NCI-H2196 treated with DMSO at 0.1 percent for 48 hours (cell line): ENCODE measurements around the gene SLIT1.

ENCODE experiments used
- DNase-seq: peaks from one replicate; lab custom pipeline; 2025; ENCODE audit not compliant: unreplicated experiment; lab: John Stamatoyannopoulos, UW

SLIT1 gene

DNA sequence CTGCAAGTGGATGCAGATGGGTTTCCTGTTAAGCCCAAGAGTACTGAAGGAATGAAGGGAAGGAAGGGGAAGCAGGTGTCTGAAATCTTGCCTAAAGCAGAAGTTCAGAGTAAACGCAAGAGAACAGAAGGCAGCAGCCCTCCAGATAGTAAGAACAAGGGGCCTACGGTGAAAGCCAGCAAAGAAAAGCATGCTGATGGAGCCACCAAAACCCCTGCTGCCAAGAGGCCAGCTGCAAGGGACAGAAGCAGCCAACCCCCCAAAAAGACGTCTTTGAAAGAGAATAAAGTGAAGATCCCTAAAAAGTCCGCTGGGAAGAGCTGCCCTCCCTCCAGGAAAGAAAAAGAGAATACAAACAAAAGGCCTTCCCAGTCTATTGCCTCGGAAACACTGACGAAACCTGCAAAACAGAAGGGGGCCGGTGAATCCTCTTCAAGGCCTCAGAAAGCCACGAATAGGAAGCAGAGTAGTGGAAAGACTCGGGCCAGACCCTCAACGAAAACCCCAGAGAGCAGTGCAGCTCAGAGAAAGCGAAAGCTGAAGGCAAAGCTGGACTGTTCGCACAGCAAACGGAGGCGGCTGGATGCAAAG lies 201.1 kb downstream of the SLIT1 start:
- no peak for DNase-seq

DNA sequence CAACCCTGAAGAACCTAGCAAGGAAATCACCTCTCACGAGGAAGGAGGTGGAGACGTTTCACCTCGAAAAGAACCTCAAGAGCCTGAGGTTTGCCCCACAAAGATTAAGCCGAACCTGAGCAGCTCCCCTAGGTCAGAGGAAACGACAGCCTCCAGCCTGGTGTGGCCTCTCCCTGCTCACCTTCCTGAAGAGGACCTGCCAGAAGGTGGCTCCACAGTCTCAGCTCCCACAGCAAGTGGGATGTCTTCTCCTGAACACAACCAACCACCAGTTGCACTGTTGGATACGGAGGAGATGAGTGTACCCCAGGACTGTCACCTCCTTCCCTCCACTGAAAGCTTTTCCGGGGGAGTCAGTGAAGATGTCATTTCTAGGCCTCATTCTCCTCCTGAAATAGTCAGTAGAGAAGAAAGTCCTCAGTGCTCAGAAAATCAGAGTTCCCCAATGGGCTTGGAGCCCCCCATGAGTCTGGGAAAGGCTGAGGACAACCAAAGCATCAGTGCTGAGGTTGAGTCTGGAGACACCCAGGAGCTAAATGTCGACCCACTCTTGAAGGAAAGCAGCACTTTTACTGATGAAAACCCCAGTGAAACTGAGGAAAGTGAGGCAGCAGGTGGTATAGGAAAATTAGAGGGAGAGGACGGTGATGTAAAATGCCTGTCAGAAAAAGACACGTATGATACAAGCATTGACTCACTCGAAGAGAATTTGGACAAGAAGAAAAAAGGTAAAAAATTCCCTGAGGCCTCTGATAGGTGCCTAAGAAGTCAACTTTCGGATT lies 203.4 kb downstream of the SLIT1 start:
- no peak for DNase-seq

DNA sequence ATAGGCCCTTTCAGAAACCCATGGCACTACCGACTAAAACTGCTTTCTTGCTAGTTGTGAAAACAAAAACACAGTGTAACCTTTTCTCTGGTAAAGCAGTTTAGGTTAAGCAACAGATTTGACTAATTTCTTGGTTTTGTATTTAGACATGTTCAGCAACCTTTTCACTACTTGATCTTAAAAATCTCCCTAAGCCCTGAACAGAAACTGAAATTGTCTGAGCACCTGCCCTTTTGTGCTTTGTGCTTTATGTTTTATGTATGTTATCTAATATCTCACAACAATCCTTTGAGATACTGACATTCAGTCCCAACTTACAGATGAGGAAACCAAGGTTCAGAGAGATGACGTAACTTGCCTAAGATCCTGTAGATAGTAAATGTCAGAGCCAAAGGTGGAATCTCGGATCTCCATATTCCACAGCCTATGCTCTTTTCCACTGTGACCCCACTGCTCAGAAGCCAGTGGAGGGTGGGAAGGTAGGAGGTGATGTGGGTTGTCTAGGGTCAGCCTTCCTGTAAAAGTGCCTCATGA lies 207.1 kb downstream of the SLIT1 start:
- no peak for DNase-seq

DNA sequence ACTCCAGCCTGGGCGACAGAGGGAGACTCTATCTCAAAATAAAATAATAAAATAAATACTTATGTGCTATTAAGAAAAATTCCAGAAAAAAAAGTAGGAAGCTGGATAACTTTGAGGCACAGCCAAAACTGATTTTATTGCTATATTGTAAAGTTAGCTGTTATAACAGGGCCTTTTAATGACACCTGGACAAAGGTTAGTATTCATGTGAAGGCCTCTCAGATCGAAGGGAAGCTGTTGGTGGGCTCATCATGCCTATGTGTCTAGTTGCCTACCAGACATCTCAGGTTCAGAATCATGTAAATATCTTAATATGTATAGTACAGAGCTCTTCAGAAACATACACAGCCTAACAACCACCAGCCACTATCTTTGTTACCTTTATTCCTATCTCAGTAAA lies 210.6 kb downstream of the SLIT1 start:
- no peak for DNase-seq

DNA sequence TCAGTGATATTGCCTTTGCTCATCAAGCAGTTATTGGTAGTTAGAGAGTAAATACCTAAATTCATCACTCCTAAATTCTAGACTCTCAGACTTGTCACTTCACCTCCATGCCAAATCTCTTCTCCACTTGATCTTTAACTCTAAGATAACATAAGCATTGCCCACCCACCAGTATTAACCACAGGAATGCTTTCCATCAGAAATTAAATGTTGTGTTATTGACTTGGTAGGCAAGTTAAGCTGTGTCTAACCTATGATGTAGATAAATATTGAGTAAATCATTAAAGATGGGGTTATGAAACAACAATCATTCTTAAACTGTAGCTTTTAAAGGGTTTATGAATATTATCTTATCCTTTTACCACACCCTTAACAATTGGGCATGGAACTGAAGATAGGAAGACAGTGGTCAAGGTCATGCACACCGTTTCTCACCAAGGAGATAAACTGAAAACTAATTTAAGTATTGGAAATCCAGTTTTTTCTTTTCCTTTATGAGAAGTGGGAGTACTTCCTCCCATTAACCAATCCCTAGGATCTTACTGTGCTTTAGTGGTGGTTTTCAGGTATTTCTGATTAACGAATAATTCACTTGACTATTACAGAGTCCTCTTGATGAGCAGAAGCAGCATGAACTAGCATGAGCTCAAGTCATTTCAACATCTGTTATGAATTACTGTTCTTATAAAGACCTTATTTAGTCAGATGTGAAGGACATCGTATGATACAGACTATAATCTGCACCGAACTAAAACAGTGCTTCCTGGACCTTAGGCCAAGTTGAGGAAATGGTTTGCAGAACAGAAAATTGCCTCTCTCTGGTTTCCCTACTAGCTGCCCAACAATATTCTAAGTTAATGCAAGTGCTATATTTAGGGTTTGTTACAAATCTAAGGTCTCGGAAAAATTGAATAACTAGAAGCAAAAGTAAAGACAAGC lies 211.7 kb downstream of the SLIT1 start:
- DNase-seq = no peak

DNA sequence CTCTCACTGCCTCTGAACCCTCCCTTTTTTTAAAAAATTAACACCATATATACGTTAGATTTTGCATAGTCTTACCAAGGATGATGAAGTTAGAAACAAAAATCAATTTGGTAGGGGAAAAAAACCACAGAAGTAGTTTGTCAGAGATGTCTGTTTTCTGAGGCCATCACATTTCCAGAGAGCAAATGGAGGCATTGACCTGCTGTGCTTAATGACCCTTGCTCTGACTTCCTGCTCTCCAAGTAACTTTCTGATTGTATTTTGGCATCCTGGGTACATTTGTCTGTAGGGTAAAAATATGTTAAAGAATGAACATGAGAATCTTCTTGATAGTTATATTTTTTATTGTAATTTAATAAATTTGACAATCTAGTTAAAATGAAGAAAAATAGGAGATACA lies 213.5 kb downstream of the SLIT1 start:
- DNase-seq = no peak

DNA sequence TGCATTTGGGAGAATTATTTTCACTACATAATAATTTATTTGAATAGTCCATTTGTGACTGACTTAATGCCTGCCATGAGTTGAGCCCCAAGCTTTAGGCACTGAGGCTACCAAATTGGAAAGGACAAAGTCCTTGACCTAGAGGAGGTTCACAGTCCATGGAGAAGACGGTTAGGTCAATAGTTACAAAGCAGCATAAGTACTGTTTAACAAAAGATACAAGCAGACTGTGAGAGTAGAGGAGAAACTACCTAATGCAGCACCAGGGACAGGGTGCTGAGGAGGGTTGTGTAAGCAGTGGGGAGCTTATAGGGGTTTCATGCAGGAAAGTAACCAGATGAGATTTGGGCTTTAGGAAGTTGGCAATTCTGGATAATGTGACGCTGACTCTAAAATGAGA lies 214.4 kb downstream of the SLIT1 start:
- DNase-seq = no peak

DNA sequence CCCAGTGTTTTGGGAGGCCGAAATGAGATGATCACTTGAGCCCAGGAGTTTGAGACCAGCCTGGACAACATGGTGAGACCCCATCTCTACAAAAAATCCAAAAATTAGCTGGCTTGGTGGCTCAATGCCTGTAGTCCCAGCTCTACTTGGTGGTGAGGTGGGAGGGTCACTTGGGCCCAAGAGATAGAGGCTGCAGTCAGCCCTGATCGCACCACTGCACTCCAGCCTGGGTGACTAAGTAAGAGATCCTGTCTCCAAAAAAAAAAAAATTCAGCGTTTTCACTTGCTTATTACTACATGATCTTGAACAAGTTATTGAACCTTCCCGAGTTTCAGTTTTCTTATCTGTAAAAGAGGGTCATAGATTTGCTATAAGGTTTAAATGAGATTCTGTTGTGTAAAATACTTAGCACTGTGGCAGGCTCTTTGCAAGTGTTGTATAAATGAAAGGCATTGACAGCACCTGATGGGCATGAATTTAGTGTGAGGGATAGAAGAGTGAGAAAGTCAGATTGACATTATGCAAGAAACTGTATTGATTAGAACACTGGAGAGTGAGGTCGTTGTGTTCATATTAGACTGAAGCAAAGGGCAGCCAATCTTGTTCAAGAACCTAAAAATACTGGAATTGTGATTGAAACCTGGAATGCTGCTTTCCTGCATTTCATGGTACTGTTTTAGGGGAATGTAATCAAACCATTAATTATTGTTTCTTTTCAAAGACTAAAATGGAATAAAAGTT lies 216.9 kb downstream of the SLIT1 start:
- DNase-seq = no peak

DNA sequence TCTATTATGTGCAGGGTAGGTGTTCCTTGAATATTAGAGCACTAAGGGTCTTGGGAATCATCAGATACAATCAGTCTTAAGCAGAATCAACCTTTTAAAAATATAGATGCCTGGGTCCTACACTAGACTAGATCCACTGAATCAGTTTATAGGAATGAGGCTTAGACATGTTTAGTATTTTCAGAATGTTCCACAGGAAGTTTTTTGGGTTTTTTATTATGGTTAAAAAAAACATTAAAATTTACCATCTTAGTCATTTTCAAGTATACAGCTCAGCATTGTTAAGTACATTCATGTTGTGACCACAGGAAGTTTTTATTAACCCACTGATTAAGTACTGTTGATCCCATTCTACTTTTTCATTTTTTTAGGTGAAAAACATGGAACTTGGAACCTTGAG lies 217.9 kb downstream of the SLIT1 start:
- DNase-seq = no peak

DNA sequence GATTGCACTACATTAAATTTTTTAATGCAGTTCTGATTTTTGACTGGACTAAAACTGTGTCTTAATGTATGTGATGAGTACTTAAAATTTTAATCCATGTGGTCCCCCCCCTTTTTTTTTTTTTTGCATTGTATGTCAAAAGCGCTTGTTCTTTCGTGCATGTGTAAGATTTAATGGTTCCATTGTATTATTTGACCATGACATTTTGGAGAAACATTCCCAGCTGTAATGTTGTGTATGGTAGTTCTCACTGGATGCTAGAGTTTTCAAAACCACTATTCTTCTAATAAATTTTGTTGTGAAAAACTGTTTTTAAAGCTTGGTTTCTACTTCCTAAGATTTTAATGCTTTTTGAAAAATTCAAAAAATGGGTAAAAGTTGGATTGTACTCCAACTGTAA lies 221.6 kb downstream of the SLIT1 start:
- DNase-seq = no peak

DNA sequence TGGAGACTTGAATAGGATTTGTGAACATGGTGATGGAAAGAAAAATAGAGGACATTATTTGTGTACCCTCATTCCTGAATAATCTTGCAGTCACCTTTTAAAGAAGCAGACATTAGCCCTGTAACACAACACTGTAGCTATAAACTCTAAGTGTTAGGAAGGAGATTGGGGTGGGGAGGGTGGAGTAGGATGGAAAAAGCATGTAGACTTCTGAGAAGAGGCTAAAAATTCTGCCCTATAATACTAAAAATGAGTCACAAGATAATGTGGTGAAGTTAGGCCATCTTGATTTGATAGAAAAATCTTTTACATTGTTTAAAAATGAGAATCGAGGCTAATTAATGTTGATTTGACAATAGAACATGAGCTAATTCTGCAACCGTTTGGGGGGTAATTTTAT lies 224.9 kb downstream of the SLIT1 start:
- no peak for DNase-seq

DNA sequence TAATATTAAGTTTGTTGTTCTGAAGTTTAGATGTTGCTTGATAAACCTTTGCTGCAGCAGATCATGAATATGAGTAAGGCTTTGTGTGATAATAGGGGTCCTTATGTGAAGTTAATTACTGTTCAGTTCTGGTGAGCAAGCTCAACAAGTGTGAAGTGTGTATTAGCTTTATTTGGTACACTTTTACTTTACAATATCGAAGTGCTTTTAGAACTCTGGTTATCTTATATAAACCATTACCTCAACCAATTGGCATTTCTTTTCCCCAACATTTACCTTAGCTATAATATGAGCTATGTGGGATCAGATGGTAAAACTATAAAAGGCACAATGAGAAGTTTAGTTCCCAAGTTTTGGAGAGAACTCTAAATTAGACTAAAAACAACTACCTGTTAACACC lies 226.0 kb downstream of the SLIT1 start:
- DNase-seq = no peak

DNA sequence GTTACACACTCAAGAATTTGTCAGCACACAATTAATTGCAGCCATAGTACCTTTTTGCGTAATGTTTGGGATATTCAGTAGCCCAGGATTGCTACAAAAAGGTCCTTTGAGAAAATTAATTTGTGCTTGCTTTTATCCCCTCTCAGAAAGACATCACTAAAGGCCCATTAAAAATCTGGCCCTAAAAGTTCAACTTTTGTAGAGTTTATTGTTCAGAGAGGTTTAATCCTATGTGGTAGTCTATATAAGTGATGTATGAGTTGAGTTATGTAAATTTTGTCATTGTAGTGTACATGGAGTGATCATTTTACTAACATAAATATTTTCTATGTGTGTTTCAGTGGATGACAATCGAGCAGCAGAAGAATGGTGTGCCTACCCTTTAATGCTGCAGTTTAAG lies 227.7 kb downstream of the SLIT1 start:
- DNase-seq = no peak

DNA sequence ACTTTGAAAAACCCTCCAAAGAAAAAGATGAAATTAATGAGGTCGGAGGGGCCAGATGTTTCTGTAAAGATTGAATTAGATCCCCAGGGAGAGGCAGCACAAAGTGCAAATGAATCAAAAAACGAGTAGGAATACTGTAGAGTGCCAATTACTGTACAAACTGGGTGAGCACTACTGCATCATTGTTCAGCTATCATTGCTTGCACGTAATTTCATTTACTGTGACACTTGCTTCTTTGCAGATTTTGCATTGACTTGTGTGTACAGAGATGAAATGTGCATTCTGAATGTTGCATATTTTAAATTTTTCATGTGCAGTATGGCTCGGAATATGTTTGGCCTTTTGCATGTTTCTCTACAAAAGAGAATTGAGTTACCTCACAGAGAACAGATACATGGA lies 230.0 kb downstream of the SLIT1 start:
- no peak for DNase-seq

DNA sequence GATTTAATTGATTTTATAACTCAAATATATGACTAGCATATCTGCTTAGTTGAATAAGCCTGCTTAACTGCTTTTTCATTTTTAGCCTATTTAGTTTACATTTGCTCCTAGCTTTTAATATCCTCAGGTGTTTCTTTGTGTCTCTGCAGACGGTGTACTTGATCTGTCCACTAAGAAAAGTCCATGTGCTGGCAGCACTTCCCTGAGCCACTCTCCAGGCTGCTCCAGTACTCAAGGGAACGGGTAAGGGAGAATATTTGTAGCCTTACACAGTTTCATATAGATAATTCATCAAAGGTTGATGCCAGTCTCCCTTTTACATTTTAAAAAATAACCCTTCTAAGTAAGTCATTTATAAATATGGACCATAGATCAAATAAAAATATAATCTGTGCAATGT lies 233.8 kb downstream of the SLIT1 start:
- no peak for DNase-seq

DNA sequence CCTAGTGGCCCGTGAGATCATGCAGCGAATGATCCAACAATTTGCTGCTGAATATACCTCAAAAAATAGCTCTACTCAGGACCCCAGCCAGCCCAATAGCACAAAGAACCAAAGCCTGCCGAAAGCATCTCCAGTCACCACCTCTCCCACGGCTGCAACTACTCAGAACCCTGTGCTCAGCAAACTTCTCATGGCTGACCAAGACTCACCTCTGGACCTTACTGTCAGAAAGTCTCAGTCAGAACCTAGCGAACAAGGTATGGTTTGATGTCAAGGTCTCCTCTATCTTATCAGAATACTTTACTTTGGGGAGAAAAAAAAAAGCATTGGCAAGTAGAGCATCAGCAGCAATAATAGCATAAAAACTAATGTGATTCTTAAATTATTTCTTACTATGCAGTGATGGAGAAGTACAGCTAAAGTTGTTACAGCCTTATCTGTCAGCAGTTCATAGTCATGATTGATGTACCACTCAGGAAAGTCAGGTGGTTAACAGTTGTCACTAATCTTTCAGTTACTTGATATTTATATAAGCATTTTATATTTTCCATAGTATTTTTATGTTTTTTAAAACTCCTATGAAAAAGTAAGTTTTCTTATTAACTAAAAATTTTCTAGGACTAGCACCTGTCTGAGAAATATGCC lies 236.6 kb downstream of the SLIT1 start:
- no peak for DNase-seq
